Left ventricle myocardium inferior (tissue), 1 donor: ENCODE data around the gene HPSE. TPM values are rescaled to one million over a fixed set of nuclear protein-coding genes. Genes with fewer than 3 reads are reported as not detected.
A peak's percentile ranks its signal among the peaks of the same experiment; 100 is the strongest.
"Not testable (repeated sequence)": the region's sequence is repeated elsewhere in the genome, so short reads cannot be mapped to it uniquely, and the experiment has no call there.

Experiments
- DNase-seq: peaks from one replicate; pipeline ENCODE4 v3.0.0-alpha.2; 2020
- H3K27ac ChIP-seq: fragments of 200-600 bp; replicated peaks from 2 replicates; pipeline ENCODE4 v1.8.0; 2021
- H3K27me3 ChIP-seq: fragments of 200-600 bp; 2 replicates; pipeline ENCODE4 v1.8.0; 2021; ENCODE audit warnings: low read depth
- H3K36me3 ChIP-seq: fragments of 200-600 bp; 2 replicates; pipeline ENCODE4 v1.8.0; 2021
- H3K4me1 ChIP-seq: fragments of 200-600 bp; 2 replicates; pipeline ENCODE4 v1.8.0; 2021
- H3K4me3 ChIP-seq: fragments of 200-600 bp; 2 replicates; pipeline ENCODE4 v1.8.0; 2021; ENCODE audit warnings: mild to moderate bottlenecking, moderate library complexity
- H3K9me3 ChIP-seq: fragments of 200-600 bp; replicated peaks from 2 replicates; pipeline ENCODE4 v1.8.0; 2021
- CTCF ChIP-seq: fragments of 200-600 bp; IDR thresholded peaks from 2 replicates; pipeline ENCODE4 v1.8.0; 2021; ENCODE audit warnings: antibody characterized with exemption, mild to moderate bottlenecking, borderline replicate concordance
- intact Hi-C: fragments of 100-400 bp; cut with micrococcal nuclease; formaldehyde crosslinking; loops from one replicate; pipeline ENCODE4 v1.11.0; 2022
- total RNA-seq: library from RNA; stranded (reverse); fragmentation: NEBNext Ultra II Directional; extraction: Animal tissue kit (Norgen Biotek cat#: 25700); gene quantifications from one replicate; pipeline ENCODE4 v1.2.1, GENCODE V29; 2021
- donor health status: DM: no; HTN: yes; CAD: no; lungs with severe emphysema.

HPSE gene
- total RNA-seq, 1 donor from 2014 or later = 1.1 TPM

DNA sequence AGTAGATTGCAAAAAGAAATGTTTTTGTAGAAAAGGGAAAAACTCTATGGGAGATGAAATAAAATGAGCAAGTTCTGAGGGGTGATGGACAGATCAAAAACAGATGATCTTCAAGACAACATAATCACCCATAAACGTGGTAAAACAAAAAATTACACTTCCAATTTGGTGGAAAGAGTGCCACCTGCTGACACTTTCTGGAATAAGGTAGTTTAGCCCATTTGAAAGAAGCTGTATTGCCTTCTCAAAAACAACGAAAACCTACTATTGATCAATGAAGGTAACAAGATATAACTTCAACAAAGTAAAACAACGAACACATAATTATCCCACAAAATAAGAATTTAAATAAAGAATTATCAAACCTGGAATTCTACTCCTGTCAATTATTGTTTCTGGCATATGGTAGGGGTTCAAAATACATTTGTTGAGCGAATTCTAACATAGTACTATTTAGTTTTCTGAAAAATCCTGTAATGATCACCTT is 52.6 kb downstream of the HPSE start:
- Histone ChIP-seq H3K27me3 (no peaks in the 10 kb centered on the region), H3K27ac (no peak overlapping the region), H3K4me3 (no peak overlapping the region), H3K9me3 (no peaks in the 10 kb centered on the region), H3K4me1 (peaks cover 38% of the 10 kb centered on the region), H3K36me3 (peaks cover 8% of the 10 kb centered on the region)
- intact Hi-C loops = no loop called here
- TF ChIP-seq CTCF = peak; percentile 72
- DNase-seq = no peak

DNA sequence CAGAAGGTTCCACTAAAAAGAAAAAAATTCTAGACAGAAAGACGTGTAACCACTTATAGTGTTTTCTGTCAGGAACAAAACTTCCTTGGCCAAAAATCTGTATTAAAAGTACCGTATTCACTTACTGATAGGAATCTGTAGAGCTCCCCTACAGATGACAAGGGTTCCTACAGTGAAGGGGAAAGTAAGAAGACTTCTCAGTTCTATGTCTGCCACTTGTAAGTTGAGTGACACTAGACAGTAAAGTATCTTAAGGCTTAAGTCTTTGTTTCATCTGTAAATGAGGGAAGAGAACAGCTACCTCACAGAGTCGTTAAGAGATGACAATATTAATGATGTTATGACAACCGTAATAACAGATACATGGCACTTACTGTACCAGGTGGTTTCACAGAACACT is 53.3 kb downstream of the HPSE start:
- Histone ChIP-seq H3K36me3 (peaks cover 9% of the 10 kb centered on the region), H3K27ac (no peak overlapping the region), H3K4me1 (peaks cover 38% of the 10 kb centered on the region), H3K9me3 (no peaks in the 10 kb centered on the region), H3K27me3 (no peaks in the 10 kb centered on the region), H3K4me3 (no peak overlapping the region)
- intact Hi-C loops = no loop called here
- TF ChIP-seq CTCF = no peak
- DNase-seq = no peak

DNA sequence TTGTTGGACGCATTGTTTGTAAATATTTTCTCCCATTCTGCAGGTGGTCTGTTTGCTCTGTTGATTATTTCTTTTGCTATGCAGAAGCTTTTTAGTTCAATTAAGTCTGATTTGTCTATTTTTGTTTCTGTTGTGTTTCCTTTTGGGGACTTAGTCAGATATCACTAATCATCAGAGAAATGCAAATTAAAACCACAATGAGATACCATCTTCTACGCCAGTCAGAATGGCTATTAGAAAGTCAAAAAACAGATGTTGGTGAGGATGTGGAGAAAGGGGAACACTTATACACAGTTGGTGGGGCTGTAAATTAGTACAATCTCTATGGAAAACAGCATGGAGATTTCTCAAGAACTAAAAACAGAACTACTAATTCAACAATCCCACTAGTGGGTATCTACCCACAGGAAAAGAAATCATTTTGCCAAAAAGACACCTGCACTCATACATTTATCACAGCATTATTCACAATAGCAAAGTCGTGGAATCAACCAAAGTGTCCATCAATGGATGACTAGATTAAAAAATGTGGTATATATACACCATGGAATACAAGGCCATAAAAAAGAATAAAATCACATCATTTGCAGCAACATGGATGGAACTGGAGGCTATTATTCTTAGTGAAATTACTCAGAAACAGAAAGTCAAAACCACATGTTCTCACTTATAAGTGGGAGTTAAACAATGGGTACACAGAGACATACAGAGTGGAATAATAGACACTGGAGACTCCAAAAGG is 58.2 kb downstream of the HPSE start:
- Histone ChIP-seq H3K4me3 (no peak overlapping the region), H3K4me1 (peaks cover 2% of the 10 kb centered on the region), H3K9me3 (no peaks in the 10 kb centered on the region), H3K36me3 (peaks cover 30% of the 10 kb centered on the region), H3K27me3 (no peaks in the 10 kb centered on the region), H3K27ac (no peak overlapping the region)
- DNase-seq = no peak
- no peak for TF ChIP-seq CTCF
- intact Hi-C loops = no loop called here

DNA sequence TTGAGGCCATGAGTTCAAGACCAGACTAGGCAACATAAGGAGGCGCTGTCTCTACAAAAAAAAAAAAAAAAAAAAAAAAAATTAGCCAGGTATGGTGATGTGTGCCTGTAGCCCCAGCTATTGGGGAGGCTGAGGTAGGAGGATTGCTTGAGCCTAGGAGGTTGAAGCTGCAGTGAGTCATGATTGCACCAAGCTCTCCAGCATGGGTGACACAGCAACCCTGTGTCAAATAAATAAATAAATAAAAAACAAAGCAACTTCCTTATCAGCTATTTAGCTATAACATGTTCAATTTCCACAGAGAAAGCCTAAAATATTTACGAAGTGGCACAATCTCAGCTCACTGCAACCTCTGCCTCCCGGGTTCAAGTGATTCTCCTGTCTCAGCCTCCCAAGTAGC is 60.7 kb downstream of the HPSE start:
- peaks cover 46% of the 10 kb centered on the region for H3K36me3 ChIP-seq

DNA sequence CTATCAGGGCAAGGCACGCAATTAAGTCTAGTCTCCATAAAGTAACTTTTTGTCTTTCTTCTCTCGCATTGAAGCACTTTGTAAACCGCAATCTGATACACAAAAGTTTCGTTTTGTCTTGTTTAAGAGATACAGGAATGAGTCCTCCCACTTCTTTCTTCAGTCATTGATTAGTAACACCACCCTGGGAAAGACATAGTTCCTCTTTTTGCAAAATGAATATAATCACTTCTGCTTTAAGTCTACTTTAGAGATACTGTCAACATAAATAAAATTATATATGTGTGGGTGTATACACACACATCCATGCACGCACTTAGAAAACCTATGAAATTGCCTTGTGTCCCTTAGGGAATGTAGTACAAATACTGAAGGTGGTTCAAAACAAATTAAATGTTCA is 61.7 kb downstream of the HPSE start:
- intact Hi-C loops = no loop called here
- TF ChIP-seq CTCF = no peak
- no peaks in the 10 kb centered on the region for H3K9me3 ChIP-seq
- no peaks in the 10 kb centered on the region for H3K27me3 ChIP-seq
- H3K36me3 ChIP-seq = peaks cover 46% of the 10 kb centered on the region
- no peak overlapping the region for H3K27ac ChIP-seq
- no peak for DNase-seq
- H3K4me1 ChIP-seq = no peaks in the 10 kb centered on the region
- H3K4me3 ChIP-seq = no peak overlapping the region

More for the DNA sequence above, 60.7 kb downstream of the HPSE start:
- H3K4me3 ChIP-seq, H3K27me3 ChIP-seq, H3K27ac ChIP-seq, H3K4me1 ChIP-seq, DNase-seq, H3K9me3 ChIP-seq, intact Hi-C loops: not testable (repeated sequence)

DNA sequence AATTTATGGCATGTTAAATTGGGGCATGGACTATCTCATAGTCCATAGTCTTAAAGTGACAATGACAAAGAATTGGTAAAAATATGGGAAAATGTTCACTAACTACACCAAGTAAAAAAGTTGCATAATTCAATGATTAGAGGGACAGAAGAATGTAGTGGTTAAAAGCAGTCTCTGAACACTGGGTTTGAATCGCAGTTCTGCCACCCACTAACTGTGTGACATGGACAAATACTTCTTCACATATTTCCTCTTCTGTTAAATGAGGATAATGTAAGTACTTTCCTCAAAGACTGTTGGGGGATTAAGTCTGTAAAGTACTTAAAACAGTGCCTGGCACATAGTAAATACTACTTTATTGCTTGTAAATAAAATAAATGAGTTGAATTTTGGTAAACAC is 65.4 kb downstream of the HPSE start:
- no peak overlapping the region for H3K27ac ChIP-seq
- peaks cover 78% of the 10 kb centered on the region for H3K36me3 ChIP-seq
- intact Hi-C loops = loop anchor here (10.0 kb wide), 1 partner anchor 214 kb away; no protein-coding TSS in a partner anchor

More for the DNA sequence above, 65.4 kb downstream of the HPSE start:
- Histone ChIP-seq H3K4me3 (no peak overlapping the region), H3K27me3 (no peaks in the 10 kb centered on the region), H3K4me1 (no peaks in the 10 kb centered on the region), H3K9me3 (no peaks in the 10 kb centered on the region)
- no peak for DNase-seq
- TF ChIP-seq CTCF = no peak
